Measurements from ENCODE around the gene CD48.

The CD48 gene

GRCh38 chr1:160631983-160632625 lies 79.5 kb downstream of the CD48 start:
- TF ChIP-seq, protein P1, sequence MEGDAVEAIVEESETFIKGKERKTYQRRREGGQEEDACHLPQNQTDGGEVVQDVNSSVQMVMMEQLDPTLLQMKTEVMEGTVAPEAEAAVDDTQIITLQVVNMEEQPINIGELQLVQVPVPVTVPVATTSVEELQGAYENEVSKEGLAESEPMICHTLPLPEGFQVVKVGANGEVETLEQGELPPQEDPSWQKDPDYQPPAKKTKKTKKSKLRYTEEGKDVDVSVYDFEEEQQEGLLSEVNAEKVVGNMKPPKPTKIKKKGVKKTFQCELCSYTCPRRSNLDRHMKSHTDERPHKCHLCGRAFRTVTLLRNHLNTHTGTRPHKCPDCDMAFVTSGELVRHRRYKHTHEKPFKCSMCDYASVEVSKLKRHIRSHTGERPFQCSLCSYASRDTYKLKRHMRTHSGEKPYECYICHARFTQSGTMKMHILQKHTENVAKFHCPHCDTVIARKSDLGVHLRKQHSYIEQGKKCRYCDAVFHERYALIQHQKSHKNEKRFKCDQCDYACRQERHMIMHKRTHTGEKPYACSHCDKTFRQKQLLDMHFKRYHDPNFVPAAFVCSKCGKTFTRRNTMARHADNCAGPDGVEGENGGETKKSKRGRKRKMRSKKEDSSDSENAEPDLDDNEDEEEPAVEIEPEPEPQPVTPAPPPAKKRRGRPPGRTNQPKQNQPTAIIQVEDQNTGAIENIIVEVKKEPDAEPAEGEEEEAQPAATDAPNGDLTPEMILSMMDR (IDR thresholded peaks at IDR 0.05; ENCODE audit: insufficient read depth, missing control alignments): no peak
- DNase-seq (ENCODE audit: insufficient read length, low spot score): no peak
- no peak for FAIRE-seq

GRCh38 chr1:160630523-160631451 lies 80.8 kb downstream of the CD48 start:
- FAIRE-seq: no peak
- DNase-seq (ENCODE audit: insufficient read length, low spot score): no peak
- TF ChIP-seq, protein P1 (IDR thresholded peaks at IDR 0.05; ENCODE audit: insufficient read depth, missing control alignments): no peak

DNA sequence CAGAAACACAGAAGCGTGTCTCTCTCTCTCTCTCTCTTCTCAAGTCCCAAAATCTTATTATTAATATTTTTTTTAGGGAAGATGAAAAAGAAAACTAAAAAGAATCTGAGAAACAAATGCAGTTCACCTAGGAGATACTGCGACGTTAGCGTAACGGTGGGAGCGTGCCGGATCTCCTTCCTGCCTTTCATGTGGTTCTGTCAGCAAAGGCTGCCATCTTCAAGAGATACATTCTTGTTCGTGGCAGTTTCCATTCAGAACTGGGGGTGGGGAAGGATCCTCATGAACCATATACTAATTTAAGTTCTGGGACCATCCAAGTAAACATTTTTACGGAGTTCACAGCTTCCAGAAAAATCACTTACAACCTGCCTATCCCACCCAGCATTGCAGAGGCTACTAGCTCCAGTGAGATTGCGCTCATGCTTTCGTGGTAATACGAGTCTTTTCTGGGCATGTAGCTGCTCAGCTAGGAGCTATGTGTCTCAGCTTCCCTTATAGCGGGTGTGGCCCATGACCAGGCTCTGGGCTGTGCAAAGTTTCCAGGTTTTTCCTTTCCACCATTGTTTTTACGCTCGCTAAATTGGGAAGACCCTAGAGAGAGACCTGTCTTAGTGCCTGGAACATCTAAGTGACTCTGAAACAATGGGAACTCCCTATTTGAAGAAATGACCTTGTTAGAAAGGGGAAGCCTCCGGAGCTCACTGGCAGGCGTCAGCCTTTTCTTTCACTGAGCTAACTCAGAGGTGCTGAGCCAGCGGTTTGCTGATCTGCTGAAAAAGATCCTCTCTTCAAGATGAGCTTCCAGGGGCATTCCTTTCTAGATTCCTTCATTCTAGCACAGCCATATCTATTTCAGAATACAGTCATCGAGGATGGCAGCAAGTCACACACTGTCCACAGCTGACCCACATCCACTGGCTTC lies 82.1 kb downstream of the CD48 start:
- FAIRE-seq (no peak), DNase-seq (ENCODE audit: insufficient read length, low spot score) (no peak)
- TF ChIP-seq, protein P1 (IDR thresholded peaks at IDR 0.05; ENCODE audit: insufficient read depth, missing control alignments): no peak

DNA sequence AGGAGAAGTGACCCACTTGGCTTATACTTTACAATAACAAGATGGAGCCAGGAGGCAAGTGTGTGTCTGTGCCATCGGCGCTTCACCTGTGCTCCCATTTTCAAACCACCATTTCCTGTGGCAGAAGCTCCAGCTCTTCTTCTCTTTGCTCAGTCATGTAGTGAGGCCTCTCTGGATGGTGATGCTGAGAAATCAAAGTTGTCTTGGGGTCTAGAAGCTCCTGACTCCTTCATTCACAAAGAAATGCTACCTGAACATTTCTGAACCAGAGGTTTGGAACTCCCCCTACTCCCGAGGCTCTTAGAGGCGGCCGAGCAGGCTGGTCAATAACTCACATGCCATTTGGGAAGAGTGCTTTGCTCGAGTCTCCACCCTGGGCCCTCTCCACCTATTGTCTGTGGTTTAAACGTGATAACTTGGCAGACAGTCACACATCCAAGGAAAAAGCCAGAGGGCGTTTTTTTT lies 82.8 kb downstream of the CD48 start:
- FAIRE-seq: no peak
- TF ChIP-seq, protein P1 (IDR thresholded peaks at IDR 0.05; ENCODE audit: insufficient read depth, missing control alignments): no peak
- DNase-seq (ENCODE audit: insufficient read length, low spot score): no peak
